NCI-H2196 (cell line): ENCODE data around the gene TTLL3.
"Not testable (repeated sequence)": the region's sequence is repeated elsewhere in the genome, so short reads cannot be mapped to it uniquely, and the experiment has no call there.

ENCODE experiments used
- DNase-seq: peaks from one replicate; lab custom pipeline; 2025; ENCODE audit not compliant: unreplicated experiment; lab: John Stamatoyannopoulos, UW

The TTLL3 gene

DNA sequence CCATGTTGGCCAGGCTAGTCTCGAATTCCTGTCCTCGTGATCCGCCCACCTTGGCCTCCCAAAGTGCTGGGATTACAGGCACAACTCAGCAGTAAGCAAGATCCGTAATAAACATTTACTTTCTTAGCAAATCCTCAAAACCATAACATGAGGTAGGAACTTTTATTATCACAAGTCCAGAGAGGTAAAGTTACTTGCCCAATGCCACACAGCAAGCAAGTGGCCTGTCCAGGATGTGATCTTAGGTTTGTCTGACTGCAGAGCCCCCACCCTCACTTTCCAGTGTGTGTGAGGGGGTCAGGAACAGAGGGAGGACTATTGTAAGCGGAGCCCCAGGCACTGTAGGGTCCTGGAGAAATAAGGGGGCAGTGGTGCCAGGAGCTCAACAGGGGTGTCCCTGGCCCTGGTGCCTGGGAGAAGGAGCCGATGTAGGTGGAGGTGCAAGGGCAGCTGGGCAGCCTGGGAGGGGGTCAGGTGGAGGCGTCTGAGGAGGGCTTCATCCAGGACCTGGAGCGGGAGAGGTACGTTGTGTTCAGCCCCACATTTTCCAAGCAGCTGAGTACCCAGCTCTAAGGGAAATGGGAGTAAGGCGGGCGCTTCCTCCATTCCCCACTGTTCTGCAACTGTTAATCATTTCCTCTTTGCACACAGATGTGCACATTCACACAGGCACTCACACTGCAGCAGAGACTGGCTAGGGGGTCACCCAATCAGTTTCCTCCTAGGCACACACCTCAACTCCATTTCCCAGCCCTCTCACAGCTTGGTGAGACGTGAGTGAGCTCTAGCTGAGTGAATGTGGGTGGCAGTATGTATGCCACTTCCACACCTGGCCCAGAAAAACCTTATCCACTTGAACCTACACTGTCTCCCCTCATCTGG lies 27.9 kb downstream of the TTLL3 start:
- DNase-seq: no peak

DNA sequence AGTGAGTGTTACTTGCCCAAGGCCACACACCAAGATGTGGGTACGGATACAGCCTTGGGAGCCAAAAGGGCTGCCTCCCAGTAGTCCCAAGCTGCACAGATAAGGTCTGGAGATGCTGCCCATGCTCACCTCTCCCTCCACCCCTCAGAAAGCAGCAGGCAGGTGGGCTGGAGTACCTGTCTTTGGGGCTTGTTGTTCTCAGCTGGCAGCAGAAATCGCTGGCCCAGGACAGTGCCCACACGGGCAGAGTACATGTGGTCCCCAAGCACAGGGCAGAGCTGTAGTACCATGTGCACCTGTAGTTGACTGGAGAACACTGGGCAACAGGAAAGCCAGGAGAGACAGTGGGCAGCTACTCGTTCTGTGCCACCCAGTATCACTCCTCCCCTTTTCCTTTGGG lies 28.8 kb downstream of the TTLL3 start:
- DNase-seq: no peak

DNA sequence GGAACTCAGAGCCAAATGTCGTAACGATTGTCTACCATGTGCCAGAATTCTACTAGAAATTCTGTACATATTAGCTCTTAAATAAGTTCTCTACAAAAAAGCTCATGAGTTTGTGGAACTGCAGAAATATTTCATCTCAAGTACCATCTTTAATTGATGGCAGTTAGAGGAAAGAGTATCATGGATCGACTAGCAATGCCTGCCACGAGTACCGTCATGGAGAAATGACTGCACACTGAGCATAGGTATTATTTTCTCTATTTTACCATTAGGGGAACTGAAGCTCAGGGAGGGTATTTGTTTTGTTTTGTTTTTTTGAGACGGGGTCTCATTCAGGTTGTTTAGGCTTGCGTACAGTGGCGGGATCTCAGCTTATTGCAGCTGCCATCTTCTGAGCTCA lies 31.0 kb downstream of the TTLL3 start:
- no peak for DNase-seq

DNA sequence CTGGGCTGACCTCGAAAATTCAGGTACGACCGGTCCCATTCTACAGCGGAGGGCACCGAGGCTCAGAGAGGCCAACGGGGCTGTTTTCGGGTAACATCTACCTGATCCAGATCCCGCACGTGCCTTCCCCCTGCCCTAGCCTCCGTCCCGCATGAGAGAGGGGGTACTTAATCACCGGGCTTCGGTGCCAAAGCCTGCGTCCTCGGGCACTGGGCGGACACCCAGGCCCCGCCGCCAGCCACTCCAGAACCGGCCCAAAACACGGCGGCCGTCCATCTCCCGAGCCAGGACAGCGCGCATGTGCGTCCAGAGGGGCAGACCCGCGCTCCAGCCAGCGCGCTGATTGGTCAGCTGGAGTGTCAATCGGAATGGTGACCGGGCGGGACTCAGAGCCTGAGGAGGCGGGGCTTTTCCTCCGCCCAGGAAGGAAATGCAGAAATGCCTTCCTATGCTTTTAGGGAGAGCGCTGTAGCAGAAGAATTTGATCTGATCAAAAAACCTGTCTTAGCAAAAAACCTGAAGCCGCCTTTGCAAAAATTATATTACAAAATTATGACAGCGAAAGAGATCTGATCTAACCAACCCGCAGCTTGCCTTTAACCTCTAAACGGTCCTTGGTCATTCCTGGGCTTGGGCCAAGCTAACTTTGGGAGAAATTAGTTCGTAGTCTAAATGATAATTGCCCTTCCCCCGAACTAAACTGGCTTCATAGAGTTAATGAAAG lies 33.8 kb downstream of the TTLL3 start, which contains the start of gene RPUSD3:
Gene RPUSD3, minus strand, starts transcription at position 294 of the 724 bp plus-strand sequence. Its CDS starts 18 bp downstream, at position 276.
- DNase-seq: peak; percentile 87

DNA sequence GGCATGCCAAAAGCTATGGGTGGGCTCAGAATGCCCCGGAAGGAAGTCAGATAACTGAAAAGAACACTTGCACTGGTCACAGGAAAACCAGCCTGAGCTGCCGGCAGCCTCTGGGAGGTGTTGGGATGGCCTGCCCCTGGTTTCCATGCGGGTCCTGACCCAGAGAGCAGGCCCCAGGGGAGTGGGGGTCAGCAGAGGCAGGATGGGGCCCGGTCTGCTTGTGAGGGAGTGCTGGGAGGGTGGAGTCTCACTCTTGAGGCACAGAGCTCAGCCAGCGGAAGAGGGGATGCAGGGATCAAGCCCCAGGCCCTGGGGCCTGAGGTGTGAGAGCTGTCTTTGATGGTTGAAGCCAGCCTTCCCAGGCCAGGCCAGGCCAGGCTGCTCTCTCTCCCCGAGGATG lies 36.2 kb downstream of the TTLL3 start:
- no peak for DNase-seq

DNA sequence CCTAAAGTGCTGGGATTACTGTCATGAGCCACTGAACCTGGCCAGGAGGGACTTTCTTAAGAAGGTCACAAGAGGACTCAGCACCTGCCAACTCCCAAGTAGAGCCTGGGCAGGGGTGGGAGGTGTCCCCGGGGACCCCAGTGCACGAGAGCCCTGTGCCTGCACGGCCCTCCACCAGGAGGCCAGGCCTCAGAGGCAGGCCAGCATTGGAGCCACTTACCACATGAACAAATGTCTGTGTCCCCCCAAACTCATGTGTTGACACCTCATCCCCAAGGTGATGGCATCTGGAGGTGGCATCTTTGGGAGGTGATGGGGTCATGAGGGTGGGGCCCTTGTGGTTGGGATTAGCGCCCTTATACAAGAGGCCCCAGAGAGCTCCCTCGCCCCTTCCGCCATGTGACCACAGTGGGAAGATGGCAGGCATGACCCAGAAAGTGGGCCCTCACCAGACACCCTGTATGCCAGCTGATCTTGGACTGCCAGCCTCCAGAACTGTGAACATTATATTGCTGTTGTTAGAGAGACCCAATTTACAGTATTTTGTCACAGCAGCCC lies 36.9 kb downstream of the TTLL3 start:
- DNase-seq: no peak

DNA sequence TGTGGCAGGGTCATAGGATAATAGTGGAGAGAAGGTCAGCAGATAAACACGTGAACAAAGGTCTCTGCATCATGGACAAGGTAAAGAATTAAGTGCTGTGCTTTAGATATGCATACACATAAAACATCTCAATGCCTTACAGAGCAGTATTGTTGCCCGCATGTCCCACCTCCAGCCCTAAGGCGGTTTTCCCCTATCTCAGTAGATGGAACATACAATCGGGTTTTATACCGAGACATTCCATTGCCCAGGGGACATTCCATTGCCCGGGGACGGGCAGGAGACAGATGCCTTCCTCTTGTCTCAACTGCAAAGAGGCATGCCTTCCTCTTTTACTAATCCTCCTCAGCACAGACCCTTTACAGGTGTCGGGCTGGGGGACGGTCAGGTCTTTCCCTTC lies 37.8 kb downstream of the TTLL3 start:
- not testable (repeated sequence) for DNase-seq

DNA sequence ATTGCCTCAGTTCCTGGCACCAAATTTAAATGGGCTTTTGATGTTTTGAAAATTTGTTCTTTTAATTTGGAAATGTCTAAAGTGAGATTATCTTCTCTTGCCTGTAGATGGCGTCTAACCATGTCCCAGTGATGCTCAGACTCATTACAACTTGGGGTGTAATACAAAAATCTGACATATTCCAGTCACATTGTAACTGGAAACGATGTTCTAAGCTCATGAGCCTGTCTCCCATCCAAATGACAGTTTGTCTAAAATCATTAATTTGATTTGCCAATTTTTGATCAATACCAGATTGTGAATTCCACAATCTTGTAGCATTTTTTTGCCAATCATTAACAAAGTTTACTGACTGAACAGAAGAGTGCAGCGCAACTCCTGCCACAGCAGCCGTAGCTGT lies 38.8 kb downstream of the TTLL3 start:
- peak; percentile 3 for DNase-seq

DNA sequence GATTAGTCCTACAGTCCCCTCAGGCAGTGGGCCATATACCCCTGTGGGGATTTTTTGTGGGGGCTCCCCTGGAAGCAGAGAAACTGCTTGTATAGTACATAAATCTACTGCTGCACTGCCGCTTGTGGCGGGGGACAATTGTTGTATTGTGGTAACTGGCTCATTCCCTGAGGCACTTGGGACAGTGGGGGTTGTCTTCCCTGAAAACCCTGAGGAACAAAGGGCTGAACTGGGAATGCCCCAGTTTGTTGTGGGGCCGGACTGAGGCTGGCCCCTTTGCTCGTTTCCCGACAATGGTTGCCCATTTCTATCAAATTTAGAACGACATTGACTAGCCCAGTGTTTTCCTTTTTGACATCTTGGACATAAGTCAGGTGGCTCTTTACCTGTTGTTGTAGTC lies 41.3 kb downstream of the TTLL3 start:
- not testable (repeated sequence) for DNase-seq

DNA sequence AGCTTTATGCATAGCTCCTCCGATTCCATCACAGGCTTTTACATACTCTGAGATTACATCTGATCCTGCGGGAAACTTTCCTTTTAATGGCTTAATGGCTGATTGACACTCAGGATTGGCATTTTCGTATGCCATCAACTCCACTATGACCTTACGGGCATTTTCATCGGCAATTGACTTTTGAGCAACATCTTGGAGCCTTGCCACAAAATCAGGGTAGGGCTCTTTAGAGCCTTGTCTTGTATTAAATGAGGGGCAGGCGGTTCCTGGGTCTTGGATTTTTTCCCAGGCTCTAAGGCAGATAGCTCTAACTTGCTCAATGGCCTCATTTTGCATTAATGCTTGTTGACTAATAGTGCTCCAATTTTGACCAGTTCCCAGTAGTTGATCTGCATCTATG lies 41.9 kb downstream of the TTLL3 start:
- DNase-seq: not testable (repeated sequence)

DNA sequence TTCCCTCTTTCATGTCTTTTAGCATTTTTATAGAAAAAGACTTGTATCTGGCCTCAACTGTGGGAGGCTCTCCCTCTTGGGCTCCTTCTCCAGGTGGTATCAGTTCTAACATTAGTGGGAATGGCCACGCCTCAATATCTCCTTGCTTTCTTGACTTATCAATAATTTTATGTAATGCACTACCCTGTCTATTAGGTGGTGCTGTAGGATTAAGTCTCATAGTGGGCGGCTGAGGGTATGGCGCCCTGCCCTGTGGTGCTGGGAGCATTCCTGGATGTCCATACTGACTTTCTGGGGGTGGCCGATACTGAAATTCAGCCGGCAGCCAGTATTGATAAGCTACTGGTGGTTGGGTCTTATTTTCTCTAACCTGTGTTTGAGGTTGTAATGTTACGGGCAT lies 42.5 kb downstream of the TTLL3 start:
- DNase-seq: no peak

DNA sequence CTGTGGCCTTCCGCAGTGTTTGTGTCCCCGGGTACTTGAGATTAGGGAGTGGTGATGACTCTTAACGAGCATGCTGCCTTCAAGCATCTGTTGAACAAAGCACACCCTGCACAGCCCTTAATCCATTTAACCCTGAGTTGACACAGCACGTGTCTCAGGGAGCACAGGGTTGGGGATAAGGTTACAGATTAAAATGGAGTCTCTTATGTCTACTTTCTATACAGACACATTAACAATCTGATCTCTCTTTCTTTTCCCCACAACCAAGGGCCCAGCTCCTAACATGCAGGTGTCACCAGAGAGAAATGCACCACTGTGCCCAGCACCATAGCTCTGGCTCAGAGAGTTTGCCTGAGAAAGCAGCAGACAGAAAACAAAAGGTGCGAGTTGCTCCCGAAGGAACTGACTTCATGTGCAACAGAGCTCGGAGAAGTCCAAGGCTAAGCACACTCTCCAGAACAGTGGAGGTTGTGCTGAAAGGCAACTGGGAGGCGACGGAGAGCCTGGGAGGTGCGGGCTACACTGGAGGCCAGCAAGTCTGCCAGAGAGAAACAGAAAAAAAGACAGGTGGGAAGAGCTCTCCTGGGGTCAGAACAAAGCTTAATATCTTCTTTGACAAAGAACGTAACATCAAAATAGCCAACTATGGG lies 44.4 kb downstream of the TTLL3 start:
- DNase-seq: not testable (repeated sequence)

DNA sequence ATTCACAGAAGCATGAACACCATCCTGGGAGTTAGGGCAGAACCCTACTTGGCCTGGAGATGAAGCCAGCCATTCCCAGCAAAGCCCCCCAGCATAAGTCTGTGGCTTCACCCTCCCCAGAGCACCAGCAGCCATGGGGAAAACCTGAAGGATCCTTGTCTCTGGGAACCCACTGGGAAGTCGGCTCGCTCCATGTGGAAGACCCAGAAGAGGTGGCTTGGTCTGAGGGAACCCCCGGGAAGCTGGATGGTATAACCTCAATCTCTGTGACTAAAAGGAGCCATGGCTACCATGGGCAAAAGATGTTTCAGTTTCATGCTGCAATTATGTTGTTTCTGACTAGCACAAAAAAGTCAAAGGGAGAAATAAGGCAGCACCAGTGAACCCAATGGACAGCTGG lies 45.5 kb downstream of the TTLL3 start:
- no peak for DNase-seq

DNA sequence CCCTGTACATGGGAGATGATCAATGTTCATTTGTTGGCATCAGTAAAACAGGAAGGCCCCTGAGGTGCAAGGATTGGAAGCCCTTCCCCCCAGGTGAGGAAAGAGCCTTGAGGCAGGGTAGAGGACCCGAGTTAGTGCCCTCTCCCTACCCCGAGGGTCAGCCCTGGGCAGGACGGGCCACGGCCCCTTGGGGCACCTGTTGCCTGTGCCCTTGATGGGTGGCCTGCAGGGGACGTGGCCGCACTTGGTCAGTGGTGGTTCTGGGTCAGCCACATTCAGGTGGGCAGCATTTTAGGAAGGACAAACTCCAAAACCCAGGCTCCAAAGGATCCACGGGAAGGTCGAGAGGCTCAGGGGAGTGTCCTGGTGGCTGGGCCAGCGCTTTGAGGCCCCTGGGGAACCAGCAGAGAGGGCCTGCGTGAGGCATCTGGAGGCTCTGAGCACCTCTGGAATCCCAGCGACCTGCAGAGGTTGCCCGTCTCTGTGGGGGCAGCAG lies 49.5 kb downstream of the TTLL3 start:
- DNase-seq: no peak

DNA sequence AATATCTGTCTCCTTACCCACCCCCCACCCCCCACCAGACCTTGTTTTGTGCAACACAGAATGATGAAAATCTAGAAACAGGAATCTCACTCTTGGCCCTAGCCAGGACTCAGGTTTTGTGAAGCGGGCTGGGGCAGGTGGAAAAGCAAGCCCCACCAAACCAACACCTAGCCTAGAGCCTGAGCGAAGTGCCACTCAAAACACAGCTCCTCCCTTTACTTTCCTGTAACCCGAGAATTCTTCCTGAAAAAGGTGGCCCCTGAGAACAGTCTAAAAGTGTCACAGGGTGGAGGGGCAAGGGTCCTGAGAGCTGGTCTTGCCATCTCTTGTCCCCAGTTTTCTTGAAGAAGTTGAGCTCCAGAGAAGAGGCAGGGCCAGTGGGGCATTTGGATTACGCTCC lies 51.1 kb downstream of the TTLL3 start:
- no peak for DNase-seq

DNA sequence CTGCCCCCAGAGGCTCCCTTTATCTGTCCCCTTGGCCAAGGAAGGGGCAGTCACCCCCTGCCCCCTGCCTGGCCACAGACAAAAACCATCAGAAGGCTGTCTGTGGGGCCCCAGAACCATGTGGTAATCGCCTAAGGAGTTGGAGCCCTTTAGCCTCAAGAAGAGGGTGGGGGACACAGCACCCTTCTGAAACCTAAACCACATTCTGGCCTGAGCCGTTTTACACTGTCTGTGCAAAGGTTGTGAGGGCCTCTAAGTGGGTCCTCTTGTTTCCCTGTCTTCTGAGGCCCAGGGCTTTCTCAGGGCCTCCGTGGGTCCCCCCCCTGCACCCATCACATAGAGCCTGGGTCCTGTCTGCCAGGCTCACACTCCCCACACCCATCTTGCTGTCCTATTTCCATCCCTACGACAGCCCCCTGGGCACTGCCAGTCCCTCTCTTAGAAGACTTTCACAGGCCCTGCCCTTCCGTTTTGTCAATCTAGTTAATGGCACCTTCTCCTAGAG lies 51.6 kb downstream of the TTLL3 start:
- DNase-seq: no peak

DNA sequence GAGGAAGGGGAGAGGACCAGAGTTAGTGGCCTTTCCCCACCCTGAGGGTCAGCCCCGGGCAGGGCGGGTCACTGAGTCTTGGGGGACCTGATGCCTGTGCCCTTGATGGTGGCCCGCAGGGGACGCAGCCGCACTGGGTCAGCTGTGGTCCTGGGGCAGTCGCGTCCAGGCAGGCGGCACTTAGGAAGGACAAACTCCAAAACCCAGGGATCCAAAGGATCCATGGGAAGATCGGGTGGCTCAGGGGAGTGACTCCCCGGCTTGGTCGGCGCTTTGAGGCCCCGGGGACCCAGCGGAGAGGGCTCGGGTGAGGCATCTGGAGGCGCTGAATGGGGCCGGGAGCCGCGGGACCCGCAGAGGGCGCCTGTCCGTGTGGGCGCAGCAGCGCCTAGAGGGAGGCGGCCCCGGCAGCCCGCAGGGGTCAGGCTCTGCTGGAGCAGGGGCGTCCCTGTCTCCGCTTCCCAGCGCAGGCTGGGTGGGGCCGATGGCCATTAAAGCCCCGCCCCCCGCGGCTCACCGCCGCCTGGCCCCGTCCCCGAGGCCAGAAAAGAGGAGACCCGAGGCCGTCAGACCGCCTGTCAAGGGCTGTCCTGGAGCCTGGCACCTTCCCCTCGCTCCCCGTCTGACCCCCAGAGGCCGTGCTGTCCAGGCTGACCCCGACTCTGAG lies 52.5 kb downstream of the TTLL3 start:
- DNase-seq: no peak

DNA sequence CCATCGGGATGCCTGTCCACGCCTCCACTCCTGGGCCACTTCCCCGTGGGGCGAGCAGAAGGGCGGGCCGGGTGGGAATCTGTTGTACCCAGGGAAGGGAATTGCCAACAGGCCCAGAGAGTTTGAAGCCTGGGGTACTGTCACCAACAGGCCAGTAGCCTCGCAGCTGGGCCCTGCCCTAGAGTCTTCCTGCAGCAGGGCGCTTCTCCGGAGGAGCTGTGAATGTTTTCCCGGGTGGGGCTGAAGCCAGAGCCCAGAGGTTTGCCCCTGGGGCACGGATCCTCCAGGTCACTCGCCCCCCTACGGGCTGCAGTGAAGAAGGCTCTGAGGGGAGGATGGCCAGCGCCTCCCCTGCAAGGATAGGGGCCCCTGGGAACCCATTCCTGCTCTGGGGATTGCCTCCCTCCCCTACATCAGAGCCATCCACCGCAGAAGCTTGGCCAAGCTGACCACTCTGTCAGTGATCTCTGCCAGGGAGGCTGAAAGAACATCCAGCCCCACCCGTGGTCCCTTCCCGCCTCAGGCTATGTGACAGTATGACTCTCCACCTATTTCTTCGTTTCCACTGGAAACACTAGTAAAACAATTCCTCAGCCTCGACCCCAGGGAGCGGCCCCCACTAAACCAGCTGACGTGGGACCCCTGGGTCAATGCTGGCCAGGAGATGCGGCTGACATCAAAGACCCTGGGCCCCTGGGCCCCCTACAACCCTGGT lies 53.2 kb downstream of the TTLL3 start:
- no peak for DNase-seq

DNA sequence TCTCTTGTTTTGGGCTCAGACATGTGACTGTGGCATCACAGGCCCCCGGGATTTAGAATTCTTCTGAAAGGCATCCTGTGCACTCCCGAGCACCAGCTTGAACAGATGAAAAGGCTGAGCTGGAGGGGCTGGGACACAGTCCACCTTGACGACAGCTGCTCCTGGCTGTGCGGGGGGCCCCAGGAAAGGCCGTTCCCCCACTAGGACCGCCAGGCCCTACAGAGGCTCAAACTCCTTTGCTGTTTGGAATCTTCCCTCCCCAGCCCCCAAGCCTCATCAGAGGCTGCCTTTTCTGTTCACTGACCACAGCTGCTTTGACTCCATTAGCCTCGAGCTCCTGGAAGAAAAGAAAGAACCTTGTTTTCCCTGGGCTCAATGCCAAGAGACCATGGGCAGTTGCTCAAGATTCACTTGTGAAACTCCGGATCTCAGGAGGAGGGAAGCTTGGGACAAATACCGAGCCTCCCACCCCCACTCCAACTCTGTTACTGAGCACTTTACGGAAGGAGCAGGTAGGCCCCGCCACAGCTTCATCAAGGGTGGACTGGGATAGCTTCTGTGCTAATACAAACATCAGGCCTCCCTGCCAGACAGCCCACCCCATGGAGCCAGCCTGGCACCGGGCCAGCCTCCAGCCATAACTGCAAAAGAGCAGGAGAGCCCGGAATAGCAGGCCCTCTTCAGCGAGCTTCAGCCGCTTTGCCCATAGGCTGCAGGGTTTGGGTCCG lies 54.3 kb downstream of the TTLL3 start:
- no peak for DNase-seq
